RPMI8226 (cell line): Measurements from ENCODE around the gene HTRA2.

Source experiments
- DNase-seq: peaks from one replicate; pipeline ENCODE4 v3.0.0-alpha.2; 2015

HTRA2 gene

DNA sequence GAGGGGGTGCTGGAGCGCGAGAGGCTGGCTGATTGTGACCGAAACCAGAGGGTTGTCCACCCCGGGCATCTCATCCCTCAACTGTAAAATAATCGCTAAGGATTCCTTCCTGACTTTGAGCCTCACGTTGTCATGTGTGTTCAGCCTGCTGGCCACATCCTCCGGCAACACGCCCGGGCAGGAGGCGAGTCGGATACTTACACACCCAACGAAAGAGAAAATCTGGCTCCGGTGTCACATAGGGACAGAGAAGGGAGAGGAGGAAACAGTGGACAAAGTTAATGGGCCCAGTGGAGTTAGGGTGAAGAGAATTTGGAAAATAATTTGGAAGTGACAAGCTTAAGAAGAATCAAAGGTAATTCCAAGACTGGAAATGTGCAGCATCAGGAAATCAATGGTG, 13.1 kb upstream of the HTRA2 start:
- no peak for DNase-seq

DNA sequence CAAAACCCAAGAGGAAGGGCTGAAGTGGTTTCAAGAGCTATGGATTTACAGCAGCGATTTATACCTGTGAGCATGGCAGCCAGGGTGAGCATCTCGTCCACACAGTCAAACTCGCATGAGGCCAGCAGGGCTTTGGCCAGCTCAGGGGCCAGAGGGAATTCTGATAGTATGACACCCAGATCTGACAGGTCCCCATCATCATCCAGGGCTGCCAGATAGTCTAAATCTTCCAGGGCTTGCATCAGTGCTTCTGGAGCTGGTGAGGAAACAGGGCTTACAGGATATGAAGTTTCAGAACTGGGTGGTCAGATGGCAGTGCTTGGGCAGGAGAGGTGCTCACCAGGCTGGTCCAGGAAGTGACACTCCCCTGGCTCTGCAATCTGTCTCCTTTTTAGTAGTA, 7.2 kb upstream of the HTRA2 start:
- DNase-seq, result no peak

DNA sequence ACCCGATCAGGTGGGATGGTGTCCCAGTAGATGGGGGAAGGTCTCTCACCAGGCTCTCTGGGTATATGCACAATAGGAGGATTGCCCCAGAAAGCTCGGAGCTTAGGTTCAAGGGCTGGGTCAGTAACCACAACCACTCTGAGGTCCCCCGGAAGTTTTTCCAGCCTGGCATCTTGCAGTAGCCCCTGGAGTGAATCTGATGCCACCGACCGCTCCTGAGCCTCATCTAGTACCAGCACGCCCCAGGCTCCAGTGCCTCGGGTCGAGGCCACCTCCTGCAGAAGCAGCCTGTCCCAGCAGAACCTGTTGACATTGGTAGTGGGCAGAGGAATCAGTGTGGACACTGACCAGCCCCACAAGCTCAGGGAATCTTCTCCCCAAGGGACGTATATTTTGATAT, 5.7 kb upstream of the HTRA2 start:
- no peak for DNase-seq

DNA sequence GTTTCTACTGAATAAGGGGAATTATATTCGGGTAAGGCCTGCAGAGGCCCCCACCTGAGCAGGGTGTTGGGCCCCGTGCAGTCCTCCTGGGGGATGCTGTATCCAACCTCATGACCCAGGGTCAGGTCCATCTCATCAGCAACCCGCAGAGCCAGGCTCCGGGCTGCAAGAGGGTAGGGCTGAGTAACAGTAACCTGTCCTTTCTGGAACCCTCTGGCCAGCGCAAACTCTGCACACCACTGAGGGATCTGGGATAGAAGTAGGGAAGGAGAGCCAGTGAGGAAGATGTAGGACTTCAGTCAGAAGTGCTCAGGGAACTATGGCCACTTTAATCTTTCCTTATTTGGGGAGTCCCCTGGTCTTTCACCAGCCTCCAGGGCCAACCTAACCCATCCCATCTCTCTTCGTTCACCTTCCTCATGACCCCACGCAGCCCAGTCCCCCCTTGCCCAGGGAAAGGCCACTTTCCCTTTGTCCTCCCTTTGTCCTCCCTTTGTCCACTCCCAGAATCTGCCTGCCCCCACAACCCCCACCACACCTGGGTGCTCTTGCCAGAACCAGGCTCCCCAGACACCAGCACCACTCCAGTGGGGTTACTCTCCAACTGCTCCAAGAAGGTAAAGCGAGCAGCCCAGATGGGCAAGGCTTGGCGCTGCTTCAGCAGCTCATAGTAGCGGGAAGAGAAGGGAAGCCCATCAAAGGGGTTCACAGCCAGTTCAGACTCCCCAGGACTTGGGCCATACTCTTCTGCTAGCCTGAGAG, 4.6 kb upstream of the HTRA2 start:
- DNase-seq, result no peak

DNA sequence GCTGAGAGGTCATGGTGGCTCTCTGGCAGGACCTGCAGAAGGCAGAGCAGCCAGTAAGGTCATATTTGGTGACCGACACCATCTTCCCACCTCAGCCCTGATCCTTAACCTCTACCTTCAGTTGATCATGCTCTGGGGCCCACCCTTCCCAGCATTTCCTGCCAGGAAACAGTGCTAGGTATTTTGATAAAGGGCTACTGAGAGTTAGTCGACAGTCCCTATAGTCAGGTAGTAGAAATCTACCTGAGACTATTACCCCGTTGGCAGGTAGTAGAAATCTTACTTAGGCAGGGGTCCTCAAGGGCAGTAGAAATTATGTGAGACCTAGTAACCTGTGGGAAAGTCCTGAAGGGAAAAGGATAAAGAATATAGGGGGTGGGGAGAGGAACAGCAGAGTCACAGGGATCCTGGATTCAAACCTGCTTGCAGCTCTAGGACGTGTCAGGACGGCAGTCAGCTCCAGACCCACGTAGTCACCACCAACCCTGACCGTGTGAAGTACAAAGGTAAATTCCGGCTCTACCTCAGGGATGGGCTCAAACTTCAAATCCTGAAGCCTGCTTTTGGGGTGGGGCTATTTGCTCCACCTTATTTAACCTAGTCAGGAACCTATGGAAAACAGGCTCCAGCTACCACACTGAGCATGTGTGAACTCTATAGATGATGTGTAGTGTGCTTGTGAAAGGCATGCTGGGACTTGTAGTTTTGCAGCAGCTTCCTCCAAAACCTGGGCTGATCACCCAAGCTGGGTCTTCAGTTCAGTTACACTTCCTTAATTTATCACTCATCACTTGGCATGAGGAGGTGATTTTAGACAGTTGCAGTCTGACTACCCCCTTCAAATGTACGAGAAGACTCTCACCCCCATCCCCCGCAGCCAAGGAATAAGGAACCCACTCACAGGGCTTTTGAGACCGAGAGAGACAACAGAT, 3.8 kb upstream of the HTRA2 start, which contains the start of gene DQX1:
TSS of gene DQX1 (minus strand) at position 515 of the 932 bp plus-strand sequence. CDS start at position 13, 502 bp downstream.
- DNase-seq, result peak; percentile 40

DNA sequence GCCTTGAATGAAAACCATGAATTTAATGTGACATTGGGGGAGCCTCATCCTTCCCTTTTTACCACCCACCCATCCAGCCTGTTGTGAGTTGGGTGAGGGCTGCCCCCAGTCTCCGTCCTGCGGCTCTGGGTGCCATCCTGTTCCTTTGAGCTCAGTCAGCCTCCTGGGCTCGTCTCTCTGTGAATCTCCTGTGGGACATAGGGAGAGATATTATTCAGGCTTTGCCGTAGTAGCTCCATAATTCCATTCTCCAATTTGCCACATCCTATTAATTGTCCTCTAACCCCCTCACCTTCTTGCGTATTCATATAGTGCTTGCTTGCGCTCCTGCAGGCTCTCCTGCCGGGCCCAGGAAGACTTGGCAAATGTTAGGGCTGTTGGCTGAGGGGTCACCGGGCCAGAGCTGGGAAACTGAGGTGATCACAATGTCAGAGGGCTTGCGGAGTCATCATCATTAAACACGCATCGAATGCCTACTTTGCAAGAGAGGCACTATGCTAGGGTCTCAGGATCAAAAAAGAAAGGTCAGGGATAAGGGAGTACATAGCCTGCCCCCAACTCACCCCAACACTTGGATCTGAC, 3.0 kb upstream of the HTRA2 start:
- no peak for DNase-seq

DNA sequence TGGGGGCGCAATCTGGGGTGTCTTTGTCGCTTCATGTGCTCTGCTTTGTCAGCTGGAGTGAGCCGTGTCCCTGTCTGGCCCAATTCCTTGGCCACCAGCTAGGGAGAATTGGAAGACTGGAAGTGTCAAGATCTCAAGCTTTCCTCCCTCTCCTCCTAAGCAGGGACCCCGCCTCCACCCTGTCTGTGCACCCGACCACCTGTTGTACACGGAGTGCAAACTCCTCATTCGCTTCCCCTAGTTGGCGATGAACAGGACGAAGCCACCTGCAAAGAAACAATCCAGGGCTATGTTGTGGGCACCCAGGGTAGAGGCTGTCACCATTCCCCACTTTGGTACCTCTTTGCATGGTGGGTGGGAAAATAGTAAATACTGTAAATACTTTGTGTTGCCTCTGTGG, 2.0 kb upstream of the HTRA2 start:
- DNase-seq, result no peak

DNA sequence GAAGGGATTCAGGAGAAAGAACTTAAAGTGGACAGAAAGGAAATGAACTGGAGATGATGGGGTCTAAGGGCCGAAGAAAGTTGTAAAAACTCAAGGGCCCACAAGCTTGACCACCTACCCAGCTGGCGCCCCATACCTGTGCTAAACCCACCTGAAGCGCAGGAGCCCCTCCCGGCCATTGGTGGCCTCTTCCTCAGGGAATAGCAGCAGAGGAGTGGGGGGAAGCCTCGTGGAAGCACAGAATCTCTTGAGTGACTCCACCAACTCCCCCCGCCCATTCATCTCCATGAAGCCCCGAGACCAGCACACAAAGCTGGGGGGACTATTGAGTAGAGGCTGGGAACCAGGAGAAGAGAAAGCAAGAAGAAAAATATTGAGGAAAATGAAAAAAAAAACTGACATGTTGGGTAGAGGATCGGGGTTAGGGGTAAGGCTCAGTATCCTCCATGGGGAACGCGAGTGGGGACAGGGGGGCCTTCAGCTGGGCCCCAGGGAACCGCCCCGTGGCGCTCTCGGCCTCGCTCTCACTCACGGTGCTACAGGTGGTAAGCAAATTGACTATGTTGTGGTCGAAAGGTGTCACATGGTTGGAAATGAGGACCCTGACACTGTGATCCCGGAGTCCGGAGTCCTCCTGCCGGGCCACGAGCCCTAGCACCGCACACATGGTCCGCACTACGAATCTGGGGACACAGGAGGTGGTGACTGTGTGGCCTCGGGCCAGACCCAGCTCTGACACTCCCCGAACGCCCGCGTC, 955 bp upstream of the HTRA2 start:
- peak; percentile 36 for DNase-seq

DNA sequence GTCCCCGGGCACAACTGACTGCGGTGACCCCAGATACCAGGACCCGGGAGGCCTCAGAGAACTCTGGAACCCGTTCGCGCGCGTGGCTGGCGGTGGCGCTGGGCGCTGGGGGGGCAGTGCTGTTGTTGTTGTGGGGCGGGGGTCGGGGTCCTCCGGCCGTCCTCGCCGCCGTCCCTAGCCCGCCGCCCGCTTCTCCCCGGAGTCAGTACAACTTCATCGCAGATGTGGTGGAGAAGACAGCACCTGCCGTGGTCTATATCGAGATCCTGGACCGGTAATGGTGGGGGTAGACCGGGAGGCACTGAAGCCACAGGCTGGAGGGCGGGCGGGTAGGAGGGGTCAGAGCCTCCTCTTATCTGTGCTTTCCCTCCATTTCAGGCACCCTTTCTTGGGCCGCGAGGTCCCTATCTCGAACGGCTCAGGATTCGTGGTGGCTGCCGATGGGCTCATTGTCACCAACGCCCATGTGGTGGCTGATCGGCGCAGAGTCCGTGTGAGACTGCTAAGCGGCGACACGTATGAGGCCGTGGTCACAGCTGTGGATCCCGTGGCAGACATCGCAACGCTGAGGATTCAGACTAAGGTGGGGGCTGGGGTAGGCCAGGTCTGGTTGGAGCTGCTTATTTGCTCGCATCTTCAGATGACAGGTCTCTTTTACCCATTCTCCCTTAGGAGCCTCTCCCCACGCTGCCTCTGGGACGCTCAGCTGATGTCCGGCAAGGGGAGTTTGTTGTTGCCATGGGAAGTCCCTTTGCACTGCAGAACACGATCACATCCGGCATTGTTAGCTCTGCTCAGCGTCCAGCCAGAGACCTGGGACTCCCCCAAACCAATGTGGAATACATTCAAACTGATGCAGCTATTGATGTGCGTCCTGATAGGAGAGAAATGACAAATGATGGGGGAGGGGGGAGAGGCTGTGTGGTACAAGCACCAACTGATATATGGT, 780 bp downstream of the HTRA2 start:
- peak; percentile 50 for DNase-seq

DNA sequence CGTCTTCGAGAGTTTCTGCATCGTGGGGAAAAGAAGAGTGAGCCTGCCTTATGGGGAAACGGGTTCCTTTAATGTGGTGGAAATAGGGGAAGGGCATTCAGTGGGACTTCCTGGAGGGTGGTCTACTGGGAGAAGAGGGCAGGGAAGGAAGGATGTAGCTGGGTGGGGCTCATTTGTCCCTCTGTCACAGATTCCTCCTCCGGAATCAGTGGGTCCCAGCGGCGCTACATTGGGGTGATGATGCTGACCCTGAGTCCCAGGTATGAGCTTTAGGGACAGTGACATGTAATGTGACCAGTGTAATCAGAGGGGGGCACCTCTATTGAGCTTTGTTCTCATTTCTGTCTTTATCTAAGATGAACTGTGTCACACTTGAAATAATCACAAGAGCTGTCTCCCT, 1.9 kb downstream of the HTRA2 start:
- DNase-seq, result no peak

DNA sequence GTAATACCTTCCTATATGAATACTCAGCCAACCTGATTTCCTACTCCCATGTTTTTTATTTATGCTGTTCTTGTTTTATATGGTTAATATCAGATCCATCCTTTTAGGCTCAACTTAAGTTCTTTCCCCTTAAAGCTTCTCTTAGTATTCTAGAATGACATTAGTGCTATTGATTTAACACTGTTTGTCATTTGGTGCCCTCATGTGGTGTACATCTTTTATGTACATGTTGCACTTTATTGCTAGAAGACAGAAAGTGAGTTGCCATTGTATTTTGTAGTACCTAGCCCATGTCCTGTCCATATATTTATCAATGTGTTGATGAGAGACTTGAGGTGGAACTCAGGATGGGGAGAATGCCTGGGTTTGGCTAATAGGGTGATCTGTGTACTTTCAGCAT, 2.5 kb downstream of the HTRA2 start:
- peak; percentile 40 for DNase-seq

DNA sequence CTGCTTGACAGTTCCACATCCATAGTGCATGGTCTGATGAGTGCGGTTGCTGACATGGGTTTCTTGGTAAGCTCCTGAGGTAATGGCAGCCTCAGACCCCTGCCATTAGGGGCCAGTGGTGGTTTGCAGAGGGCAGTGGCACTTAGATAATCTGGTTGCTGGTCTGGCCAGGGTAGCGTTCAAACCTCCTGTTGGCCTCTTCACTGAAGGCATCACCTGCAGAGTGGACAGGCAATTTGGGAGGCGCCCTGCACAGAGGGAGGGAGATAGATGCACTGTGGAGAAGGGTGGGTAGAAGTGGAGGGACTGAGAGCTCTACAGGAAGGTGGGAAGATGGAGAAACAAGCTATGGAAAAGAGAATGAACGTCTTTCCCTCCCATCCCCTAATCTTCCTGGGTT, 3.7 kb downstream of the HTRA2 start:
- no peak for DNase-seq

DNA sequence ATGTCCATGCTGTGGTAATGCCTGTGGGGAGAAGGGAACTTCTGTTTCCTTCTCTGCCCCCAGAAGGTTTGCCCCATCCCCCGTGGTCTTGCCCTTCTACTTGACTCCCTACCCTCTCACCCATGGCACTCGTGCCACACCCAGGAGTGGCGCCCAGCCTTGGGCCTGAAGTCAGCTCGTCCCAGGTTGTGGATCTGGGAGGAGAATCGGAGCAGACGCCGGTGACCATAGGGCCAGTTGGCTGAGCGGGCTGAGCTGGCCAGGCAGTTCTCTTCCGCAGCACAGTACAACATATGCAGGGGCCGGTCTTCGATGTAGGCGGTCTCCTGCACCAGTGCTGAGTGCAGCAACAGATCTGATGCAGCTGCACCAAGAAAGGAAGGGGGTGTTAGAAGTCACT, 4.7 kb downstream of the HTRA2 start:
- DNase-seq, result no peak

DNA sequence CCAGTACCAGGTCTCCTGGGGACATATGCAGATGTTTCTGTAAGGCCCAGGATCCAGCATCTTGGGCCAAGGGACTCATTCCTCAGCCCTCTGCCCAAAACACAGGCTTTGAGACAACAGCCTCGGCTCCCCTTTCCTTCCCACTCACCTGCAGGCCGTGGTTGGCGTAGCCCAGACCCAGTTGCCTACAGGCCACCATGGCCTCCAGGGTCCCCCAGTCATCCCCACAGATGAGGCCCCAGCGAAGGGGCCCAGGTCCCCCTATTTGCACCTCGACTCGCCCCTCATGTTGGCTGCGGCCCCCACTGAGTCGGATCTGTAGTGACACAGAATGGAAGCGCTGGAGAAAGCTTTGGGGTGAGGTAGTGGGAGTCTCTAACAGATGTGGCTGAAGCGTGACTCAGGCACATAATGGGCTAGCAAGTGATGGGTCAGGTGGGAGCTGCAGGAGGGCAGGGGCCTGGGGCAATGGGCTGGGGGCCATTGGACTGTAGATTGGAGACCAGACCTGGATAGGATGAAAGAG, 5.8 kb downstream of the HTRA2 start:
- no peak for DNase-seq

DNA sequence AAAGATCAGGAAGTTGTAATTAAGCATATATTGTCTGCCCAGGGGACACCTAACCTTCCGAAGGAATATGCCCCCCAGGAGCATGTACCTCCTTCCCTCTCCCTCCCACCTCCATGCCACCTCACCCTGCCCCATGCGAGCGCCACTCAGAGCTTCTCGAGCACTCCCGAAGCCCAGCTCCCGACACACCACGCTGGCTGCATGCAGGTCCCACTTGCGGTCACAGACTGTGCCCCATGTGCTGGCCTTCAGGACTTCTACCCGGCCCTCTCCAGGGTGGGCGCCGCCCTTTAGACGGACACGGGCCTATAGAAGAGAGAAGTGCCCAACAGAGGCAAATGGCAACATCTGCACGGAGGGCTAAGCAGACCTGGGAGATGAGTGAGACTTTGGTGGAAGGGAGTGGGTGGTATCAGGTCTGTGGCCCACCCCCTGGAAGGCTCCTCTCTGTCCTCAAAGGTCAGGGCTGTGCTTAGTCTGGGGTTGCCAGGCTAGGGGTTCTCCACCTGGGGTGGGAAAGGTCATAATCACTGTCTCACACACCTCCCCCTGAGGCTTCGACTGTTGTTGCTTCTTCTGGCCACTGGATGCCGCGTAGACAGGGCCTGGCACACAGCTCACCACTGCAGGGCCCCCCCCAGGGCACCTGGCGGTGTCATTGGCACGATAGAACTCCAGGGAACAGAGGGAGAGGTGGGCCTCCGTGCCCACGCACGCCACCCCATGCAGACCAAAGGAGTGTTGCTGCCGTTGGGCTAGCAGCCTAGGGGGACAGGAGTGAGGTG, 6.6 kb downstream of the HTRA2 start:
- DNase-seq, result peak; percentile 39

DNA sequence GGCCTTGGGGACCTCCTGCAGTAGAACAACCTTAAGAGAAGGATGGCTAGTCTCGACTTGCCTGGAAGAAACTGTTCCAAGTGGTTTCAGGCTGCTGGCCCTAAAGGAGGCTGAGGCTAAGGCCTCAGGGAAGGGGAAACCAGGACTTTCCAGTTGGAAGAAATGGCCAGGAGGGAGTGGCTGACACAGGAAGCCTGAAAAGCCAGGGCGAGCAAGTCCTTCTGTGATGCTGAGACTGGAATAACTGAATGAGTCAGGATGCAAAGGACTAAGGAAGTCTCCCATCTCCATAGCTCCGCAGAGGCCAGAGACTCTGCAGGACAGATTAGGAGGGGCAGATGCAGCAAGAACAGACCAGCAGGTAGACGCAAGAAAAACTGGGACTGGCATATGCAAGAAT, 7.4 kb downstream of the HTRA2 start:
- no peak for DNase-seq

DNA sequence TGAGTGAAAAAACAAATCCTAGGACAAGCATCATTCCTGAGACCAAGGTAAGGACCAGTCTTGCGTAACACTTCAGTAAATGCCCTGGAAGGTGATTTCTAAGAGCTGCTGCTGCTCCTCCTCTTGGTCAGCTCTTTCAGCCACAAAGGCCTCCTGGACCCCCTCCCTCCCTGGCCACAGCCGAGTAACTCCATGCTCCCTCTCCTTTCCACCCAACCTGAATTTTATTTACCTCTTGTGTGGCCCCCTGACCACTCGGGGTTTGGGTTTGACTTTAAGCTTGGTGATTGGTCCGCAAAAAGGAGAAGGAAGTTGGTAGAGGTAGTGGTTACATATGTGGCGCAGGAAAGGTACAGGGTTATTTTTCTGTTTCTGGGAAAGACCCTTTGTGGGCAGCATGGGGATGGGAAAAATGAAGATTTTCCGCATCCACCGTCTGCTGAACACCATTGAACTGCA, 9.2 kb downstream of the HTRA2 start:
- DNase-seq, result no peak

DNA sequence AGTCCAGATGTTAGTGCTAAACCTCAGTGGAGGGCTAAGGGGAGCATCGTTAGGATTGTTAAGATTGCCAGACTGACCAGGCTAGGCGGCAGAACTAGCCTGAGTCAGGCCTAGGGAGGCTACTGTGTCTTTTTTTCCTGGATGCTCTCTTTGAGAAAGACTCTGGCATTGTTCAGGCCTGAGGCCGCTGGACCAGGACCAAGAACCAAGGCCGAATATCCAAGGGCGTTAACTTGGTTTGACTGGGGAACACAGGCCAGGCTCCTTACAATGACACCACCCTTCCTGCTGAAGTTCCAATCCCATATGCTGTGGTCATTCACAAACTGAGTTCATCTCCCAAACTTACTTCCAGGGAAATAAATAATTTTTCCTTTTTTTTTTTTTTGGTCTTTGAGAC, 10.6 kb downstream of the HTRA2 start:
- DNase-seq, result no peak

DNA sequence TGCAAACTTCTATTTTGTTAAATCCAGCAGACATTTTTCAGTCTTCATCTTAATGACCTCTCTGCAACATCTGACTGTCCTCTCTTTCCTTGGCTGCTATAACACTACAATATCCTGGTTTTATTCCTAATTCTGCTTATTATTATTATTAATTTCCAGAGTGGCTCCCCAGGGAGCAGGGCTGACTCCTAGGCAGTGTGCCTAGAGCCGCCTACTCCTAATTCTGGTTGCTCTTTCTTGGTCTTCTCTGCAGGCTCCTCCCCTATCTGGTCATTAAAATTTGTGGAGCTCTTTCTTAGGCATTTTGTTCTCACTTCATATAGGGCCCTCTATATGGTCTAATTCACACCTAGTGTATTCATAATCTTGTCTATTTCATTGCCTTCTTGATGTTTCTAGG, 13.2 kb downstream of the HTRA2 start:
- DNase-seq, result no peak

DNA sequence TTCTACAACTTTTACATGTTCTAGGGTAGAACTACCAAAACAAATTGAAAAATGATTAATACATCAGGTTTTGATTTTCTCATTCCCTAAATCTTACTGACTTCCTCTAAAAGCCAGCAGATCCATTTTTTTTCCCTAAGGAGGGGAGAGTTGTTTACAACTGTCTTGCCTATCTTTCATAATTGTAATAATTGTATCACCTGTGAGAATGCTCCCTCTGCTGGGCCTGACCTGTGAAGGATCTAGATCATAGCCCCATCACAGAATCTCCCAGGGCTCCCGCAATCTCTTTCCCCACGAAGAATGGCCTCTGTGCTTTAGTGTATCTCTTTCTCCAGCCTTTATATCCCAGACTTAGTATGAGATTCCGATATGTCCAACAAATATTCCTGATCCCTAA, 14.9 kb downstream of the HTRA2 start:
- peak; percentile 28 for DNase-seq

DNA sequence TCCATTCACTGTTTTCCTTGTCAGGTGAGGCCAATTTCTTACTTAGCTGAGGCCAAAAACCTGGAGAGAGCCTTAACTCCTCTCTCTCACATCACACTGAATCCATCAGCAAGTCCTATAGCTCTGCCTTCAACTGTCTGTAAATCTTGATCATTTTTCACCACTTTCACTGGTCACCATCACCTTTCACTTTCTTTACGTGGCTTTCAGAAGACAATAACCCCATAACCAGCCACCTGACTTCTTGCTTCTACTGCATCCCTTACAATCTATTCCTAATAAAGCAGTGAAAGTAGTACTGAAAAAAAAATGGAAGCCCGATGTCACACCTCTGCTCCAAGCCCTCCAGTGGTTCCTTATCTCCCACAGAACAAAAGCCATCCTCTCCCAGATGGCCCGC, 16.3 kb downstream of the HTRA2 start:
- no peak for DNase-seq
